Neutrophil (primary cell): ENCODE data around the gene CCL23.

Experiments used
- H3K27ac ChIP-seq: fragments of 200-600 bp; sonication (generic); 2 replicates; pipeline ENCODE4 v1.5.1; 2016; ENCODE audit warnings: mild to moderate bottlenecking, moderate library complexity
- H3K27me3 ChIP-seq: fragments of 200-600 bp; sonication (generic); 2 replicates; pipeline ENCODE4 v1.6.0; 2016; ENCODE audit warnings: mild to moderate bottlenecking
- H3K36me3 ChIP-seq: fragments of 200-600 bp; sonication (generic); 2 replicates; pipeline ENCODE4 v1.5.1; 2017
- H3K4me1 ChIP-seq, 2 experiments: fragments of 200-600 bp in 1 of 2; sonication (generic) in 1 of 2; 1 replicate in 1 of 2; 2 replicates in 1 of 2; pipeline versions ENCODE4 v1.5.1 to v1.6.1; 2013 to 2016; ENCODE audit warnings: low read depth in 1 of 2, low read length in 1 of 2, mild to moderate bottlenecking in 1 of 2, moderate library complexity in 1 of 2; ENCODE audit not compliant: control insufficient read depth in 1 of 2, insufficient read depth in 1 of 2
- H3K4me3 ChIP-seq, 2 experiments: fragments of 200-600 bp in 1 of 2; sonication (generic) in 1 of 2; 1 replicate in 1 of 2; 2 replicates in 1 of 2; pipeline ENCODE4 v1.5.1; 2013 to 2016; ENCODE audit warnings: low read depth in 1 of 2, low read length in 1 of 2, mild to moderate bottlenecking in 1 of 2, moderate library complexity in 1 of 2
- H3K9me3 ChIP-seq: fragments of 200-600 bp; sonication (generic); 2 replicates; pipeline ENCODE4 v1.5.1; 2016
- TF ChIP-seq, protein P1 (sequence below): fragments of 200-600 bp; sonication (generic); IDR thresholded peaks from 2 replicates; pipeline ENCODE4 v1.5.1; 2016; ENCODE audit warnings: antibody characterized with exemption

The CCL23 gene

DNA sequence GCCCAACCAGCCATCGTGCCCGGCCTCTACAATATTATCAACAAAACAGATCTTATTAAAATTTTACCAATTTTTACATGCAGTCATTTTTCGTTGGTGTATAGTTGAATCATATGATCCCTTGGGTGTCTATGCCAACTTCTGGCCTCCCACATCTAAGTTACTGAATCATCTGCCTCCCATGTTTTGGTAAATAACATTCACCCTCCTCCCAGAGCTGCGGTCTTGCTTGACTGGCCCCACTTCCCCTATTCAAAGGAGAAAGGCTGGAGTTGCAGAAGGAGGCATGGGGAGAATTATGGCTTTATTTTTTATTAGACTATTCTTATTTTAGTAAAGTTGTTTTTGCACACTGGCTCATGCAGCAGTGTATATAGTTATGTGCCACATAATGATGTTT, 18.5 kb upstream of the CCL23 start:
- H3K4me1 ChIP-seq, result no peaks in the 10 kb centered on the region
- no peak overlapping the region for H3K4me3 ChIP-seq
- TF ChIP-seq, protein P1, sequence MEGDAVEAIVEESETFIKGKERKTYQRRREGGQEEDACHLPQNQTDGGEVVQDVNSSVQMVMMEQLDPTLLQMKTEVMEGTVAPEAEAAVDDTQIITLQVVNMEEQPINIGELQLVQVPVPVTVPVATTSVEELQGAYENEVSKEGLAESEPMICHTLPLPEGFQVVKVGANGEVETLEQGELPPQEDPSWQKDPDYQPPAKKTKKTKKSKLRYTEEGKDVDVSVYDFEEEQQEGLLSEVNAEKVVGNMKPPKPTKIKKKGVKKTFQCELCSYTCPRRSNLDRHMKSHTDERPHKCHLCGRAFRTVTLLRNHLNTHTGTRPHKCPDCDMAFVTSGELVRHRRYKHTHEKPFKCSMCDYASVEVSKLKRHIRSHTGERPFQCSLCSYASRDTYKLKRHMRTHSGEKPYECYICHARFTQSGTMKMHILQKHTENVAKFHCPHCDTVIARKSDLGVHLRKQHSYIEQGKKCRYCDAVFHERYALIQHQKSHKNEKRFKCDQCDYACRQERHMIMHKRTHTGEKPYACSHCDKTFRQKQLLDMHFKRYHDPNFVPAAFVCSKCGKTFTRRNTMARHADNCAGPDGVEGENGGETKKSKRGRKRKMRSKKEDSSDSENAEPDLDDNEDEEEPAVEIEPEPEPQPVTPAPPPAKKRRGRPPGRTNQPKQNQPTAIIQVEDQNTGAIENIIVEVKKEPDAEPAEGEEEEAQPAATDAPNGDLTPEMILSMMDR, result no peak
- H3K27me3 ChIP-seq, result no peaks in the 10 kb centered on the region
- H3K36me3 ChIP-seq, result no peaks in the 10 kb centered on the region
- H3K27ac ChIP-seq, result no peak overlapping the region
- H3K9me3 ChIP-seq, result no peaks in the 10 kb centered on the region

DNA sequence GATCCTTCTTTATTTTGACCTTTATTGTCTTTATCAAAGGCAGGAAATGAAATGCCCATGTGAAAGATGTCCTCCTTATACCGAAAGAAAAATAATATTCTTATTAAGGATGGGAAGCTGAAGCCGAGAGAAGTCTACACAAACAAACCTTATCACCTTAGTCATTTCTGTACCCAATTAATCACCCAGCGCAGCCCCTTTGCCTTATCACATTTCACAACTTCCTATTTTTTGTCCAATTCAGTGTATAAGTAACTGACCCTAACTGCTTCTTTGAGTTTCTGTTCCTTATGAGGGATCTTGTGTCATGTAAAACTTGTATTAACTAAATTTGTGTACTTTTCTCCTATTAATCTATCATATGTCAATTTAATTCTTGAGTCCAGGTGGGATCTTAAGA, 16.4 kb upstream of the CCL23 start:
- no peaks in the 10 kb centered on the region for H3K27me3 ChIP-seq
- H3K9me3 ChIP-seq, result no peaks in the 10 kb centered on the region
- TF ChIP-seq, protein P1, result no peak
- H3K36me3 ChIP-seq, result no peaks in the 10 kb centered on the region
- no peak overlapping the region for H3K27ac ChIP-seq
- no peak overlapping the region for H3K4me3 ChIP-seq
- H3K4me1 ChIP-seq, result no peaks in the 10 kb centered on the region

DNA sequence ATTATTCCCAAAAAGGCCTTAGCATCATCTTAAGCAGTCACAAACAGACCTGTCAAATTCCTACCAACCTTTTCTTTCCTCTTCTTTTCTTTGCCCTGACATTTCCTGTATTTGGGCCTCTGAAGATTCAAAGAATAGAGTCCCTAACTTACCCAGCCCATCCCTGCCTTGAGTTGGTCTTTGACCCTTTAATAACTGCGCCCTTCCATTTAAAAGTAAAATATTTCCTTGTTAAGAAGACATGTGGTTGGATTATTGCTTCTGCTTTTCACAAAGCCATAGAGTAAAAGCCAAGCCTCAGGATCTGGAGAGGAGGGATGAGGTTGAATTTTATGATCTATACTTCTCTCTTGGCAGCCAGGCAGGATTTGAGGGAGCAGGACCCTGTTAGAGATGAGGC, 13.2 kb upstream of the CCL23 start:
- TF ChIP-seq, protein P1, result no peak
- Histone ChIP-seq H3K4me1 (no peaks in the 10 kb centered on the region), H3K27me3 (no peaks in the 10 kb centered on the region), H3K27ac (no peak overlapping the region), H3K9me3 (no peaks in the 10 kb centered on the region), H3K4me3 (no peak overlapping the region), H3K36me3 (no peaks in the 10 kb centered on the region)

DNA sequence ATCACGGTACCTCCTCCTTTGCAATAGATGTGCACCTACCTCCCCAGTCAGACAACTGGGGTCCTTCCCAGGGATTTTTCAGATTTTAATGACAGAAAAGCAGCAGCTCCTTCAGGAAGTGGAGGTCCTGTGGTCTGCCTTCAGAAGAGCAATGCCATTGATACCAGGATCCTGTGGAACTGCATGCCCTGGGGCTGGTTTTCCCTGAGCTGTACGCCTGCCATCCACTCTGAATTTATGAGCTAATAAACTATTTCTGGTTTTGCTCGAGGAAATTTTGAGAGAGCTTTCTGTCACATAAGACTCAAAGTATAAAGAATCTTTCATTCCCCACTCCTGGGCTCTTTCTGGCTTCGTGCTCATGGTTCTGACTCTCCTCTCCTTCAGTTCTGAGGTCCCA, 10.0 kb upstream of the CCL23 start:
- H3K9me3 ChIP-seq, result no peaks in the 10 kb centered on the region
- TF ChIP-seq, protein P1, result no peak
- H3K27ac ChIP-seq, result no peak overlapping the region
- no peaks in the 10 kb centered on the region for H3K27me3 ChIP-seq
- H3K4me3 ChIP-seq, result no peak overlapping the region
- no peaks in the 10 kb centered on the region for H3K4me1 ChIP-seq
- H3K36me3 ChIP-seq, result no peaks in the 10 kb centered on the region

DNA sequence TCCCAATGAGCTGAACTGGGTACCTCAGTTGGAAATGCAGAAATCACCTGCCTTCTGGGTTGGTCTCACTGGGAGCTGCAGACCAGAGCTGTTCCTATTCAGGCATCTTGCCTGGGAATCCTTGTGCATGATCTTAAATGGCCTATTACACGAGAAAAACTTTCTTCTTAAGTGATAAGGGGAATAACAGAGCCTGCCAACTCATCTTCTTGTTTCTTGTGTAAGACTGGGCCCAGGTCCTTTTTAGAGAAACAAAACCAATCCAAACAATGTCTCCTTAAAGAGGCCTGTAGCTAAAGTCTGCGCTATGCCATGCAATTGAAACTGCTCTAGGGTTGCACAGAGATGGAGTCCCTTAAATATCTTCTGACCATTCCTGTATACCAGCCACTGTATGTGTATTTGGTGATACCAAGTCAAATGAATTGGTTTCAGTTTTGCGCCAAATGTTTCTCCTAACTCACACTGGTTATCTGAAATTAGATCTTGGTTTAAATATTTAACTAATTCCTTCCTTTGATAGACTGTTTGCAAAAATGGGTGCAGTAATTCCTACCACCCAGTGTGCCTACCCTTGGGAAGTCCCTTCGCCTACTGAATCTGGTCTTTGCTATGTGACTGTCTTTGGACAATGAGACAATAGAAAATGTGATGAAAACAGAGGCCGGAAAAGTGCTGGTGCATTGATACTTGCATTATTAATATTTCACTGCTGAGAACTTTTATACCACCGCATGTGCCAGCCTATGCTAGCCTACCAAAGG, 6.5 kb upstream of the CCL23 start:
- Histone ChIP-seq H3K4me3 (no peak overlapping the region), H3K36me3 (no peaks in the 10 kb centered on the region), H3K4me1 (no peaks in the 10 kb centered on the region), H3K27me3 (no peaks in the 10 kb centered on the region), H3K27ac (no peak overlapping the region), H3K9me3 (no peaks in the 10 kb centered on the region)
- TF ChIP-seq, protein P1, result no peak
